Endothelial cell of umbilical vein (primary cell): ENCODE measurements around the gene CALD1. TPM values are rescaled to one million over a fixed set of nuclear protein-coding genes. Genes with fewer than 3 reads are reported as not detected.

Source experiments
- BruUV-seq: library from RNA; stranded (reverse); fragments of 400-500 nt; replicated peaks from 2 replicates; lab custom pipeline; 2021; lab: Mats Ljungman, UMichigan
- CTCF ChIA-PET: fragments of 300-600, 350-600 bp; sonication (Branson Sonifier 250); formaldehyde crosslinking; loops from one replicate; lab custom pipeline; 2021; ENCODE audit warnings: antibody characterized with exemption, inconsistent platforms; lab: Charles Lee
- POLR2A ChIA-PET: fragments of 300-600, 350-600 bp; sonication (Branson Sonifier 250); formaldehyde crosslinking; loops from one replicate; lab custom pipeline; 2021; ENCODE audit warnings: antibody characterized with exemption, inconsistent platforms; lab: Charles Lee
- DNase-seq: peaks from one replicate; pipeline ENCODE4 v3.0.0-alpha.2; 2011; ENCODE audit warnings: low read depth, low spot score
- FAIRE-seq: peaks from 2 replicates; lab custom pipeline; 2011; peaks lifted over from hg19 to GRCh38; lab: Jason Lieb, UNC
- H2AFZ ChIP-seq: 2 replicates; pipeline ENCODE4 v1.6.0; 2012; ENCODE audit warnings: low read depth, low read length, control low read depth, inconsistent platforms
- H3K27ac ChIP-seq: 2 replicates; pipeline ENCODE4 v1.5.1; 2011; ENCODE audit warnings: low read depth, mild to moderate bottlenecking, control low read depth, low read length, moderate library complexity; ENCODE audit not compliant: insufficient read depth
- H3K27me3 ChIP-seq, 2 experiments: 2 replicates each; pipeline versions ENCODE4 v1.6.0 to v1.6.1; 2011; ENCODE audit warnings: low read length in 2 of 2, mixed read lengths in 1 of 2; ENCODE audit not compliant: control insufficient read depth in 2 of 2, insufficient read depth in 2 of 2
- H3K36me3 ChIP-seq, 2 experiments: 2 replicates in 1 of 2; 3 replicates in 1 of 2; pipeline ENCODE4 v1.5.1; 2011; ENCODE audit warnings: low read length in 2 of 2, mild to moderate bottlenecking in 1 of 2, moderate library complexity in 1 of 2; ENCODE audit not compliant: control insufficient read depth in 2 of 2, insufficient read depth in 2 of 2; ENCODE audit errors: extremely low read depth in 1 of 2
- H3K4me1 ChIP-seq: 3 replicates; pipeline ENCODE4 v1.5.1; 2011; ENCODE audit warnings: mild to moderate bottlenecking, low read length; ENCODE audit not compliant: control insufficient read depth, insufficient read depth; ENCODE audit errors: extremely low read depth
- H3K4me2 ChIP-seq: 2 replicates; pipeline ENCODE4 v1.6.1; 2011; ENCODE audit warnings: low read length, control low read depth, mixed read lengths; ENCODE audit not compliant: insufficient read depth
- H3K4me3 ChIP-seq, 3 experiments: fragments of 200-600 bp in 1 of 3; sonication (generic), shearing (Covaris generic) in 1 of 3; replicated peaks in 1 of 3; 2 replicates each; pipeline ENCODE4 v1.5.1; 2011 to 2016; ENCODE audit warnings: control low read depth in 3 of 3, low read length in 3 of 3, mild to moderate bottlenecking in 2 of 3, inconsistent platforms in 1 of 3, low read depth in 1 of 3, moderate library complexity in 1 of 3; ENCODE audit not compliant: insufficient read depth in 1 of 3
- H3K79me2 ChIP-seq: 2 replicates; pipeline ENCODE4 v1.6.0; 2012; ENCODE audit warnings: low read length, inconsistent platforms; ENCODE audit not compliant: control insufficient read depth, insufficient read depth
- H3K9ac ChIP-seq: replicated peaks from 2 replicates; pipeline ENCODE3; 2011; ENCODE audit warnings: low read length, control low read depth; ENCODE audit not compliant: insufficient read depth; ENCODE audit errors: extremely low read depth
- H3K9me1 ChIP-seq: replicated peaks from 3 replicates; pipeline ENCODE4 v1.6.0; 2011; ENCODE audit warnings: mild to moderate bottlenecking, low read length; ENCODE audit not compliant: control insufficient read depth, insufficient read depth; ENCODE audit errors: extremely low read depth
- H3K9me3 ChIP-seq: replicated peaks from 2 replicates; pipeline ENCODE4 v1.5.1; 2012; ENCODE audit warnings: low read length, inconsistent platforms; ENCODE audit not compliant: control insufficient read depth, insufficient read depth
- H4K20me1 ChIP-seq: replicated peaks from 2 replicates; pipeline ENCODE3; 2011; ENCODE audit warnings: mild to moderate bottlenecking, low read length; ENCODE audit not compliant: control insufficient read depth, insufficient read depth; ENCODE audit errors: extremely low read depth
- CTCF ChIP-seq, 2 donors: IDR thresholded peaks; 1 replicate in 1 of 2; 2 replicates in 1 of 2; pipeline ENCODE4 v1.5.1; 2011; ENCODE audit warnings: low read length in 2 of 2, mild to moderate bottlenecking in 2 of 2, moderate library complexity in 2 of 2, control low read depth in 1 of 2, inconsistent platforms in 1 of 2, low read depth in 1 of 2; ENCODE audit not compliant: insufficient read depth in 1 of 2; ENCODE audit errors: extremely low read depth in 1 of 2
- EZH2 ChIP-seq: IDR thresholded peaks from 2 replicates; pipeline ENCODE4 v1.6.1; 2012; ENCODE audit warnings: borderline replicate concordance, low read depth, mild to moderate bottlenecking, moderate library complexity, low read length, inconsistent platforms; ENCODE audit not compliant: severe bottlenecking
- FOS ChIP-seq: IDR thresholded peaks from 2 replicates; pipeline ENCODE4 v1.6.1; 2011; ENCODE audit warnings: mild to moderate bottlenecking, low read length, moderate library complexity, borderline replicate concordance; ENCODE audit not compliant: insufficient read depth
- GATA2 ChIP-seq: IDR thresholded peaks from 2 replicates; pipeline ENCODE4 v1.7.0; 2011; ENCODE audit warnings: low read depth, mild to moderate bottlenecking, moderate library complexity, mixed read lengths, low read length; ENCODE audit not compliant: insufficient read length, insufficient read depth
- MAX ChIP-seq: IDR thresholded peaks from 2 replicates; pipeline ENCODE4 v1.6.1; 2011; ENCODE audit not compliant: insufficient read depth, insufficient read length
- POLR2A ChIP-seq: IDR thresholded peaks from 2 replicates; pipeline ENCODE4 v1.6.1; 2012; ENCODE audit warnings: low read depth, mild to moderate bottlenecking, control low read depth, low read length
- POLR2AphosphoS5 ChIP-seq: IDR thresholded peaks from 2 replicates; pipeline ENCODE4 v1.6.1; 2012; ENCODE audit warnings: low read depth, mild to moderate bottlenecking, control low read depth, low read length, moderate library complexity; ENCODE audit not compliant: insufficient read depth
- dilution Hi-C: fragments of 300-500 bp; cut with MboI; formaldehyde crosslinking; loops from one replicate; pipeline ENCODE4 v1.15.0; 2019; ENCODE audit warnings: low sequenced_read_pairs; ENCODE audit not compliant: extremely low pct_ligation_motif_present
- intact Hi-C: fragments of 100-400 bp; cut with micrococcal nuclease; formaldehyde crosslinking; loops from one replicate; pipeline ENCODE4 v1.10.0; 2022
- polyA plus RNA-seq, 4 experiments: library from polyadenylated mRNA; depleted of rRNA in 3 of 4; stranded (reverse) in 3 of 4; unstranded in 1 of 4; fragments of >200 nt; gene quantifications; 2 replicates each; pipeline versions ENCODE4 v1.2.1 to v1.2.3, GENCODE V29; 2011 to 2012; ENCODE audit warnings: missing spikeins in 1 of 4
- total RNA-seq: library from RNA; stranded (reverse); gene quantifications from 2 replicates; pipeline ENCODE4 v1.2.3, GENCODE V29; 2021

CALD1 gene
- total and polyA plus RNA-seq, 2 donors (not counting 3 experiments of a cell fraction or from before 2014, with no cell fraction given) = 136 to 307 TPM

GRCh38 chr7:134828361-134828760 lies 48.9 kb downstream of the CALD1 start:
- Histone ChIP-seq H3K79me2 (peaks cover 85% of the 10 kb centered on the region), H3K36me3 (peaks cover 0 to 3% of the 10 kb centered on the region in 2 experiments), H3K9ac (no peak overlapping the region), H2AFZ (no peak overlapping the region), H3K4me3 (no peak overlapping the region), H4K20me1 (peaks cover 5% of the 10 kb centered on the region), H3K9me1 (no peaks in the 10 kb centered on the region), H3K27me3 (no peaks in the 10 kb centered on the region), H3K9me3 (no peaks in the 10 kb centered on the region), H3K4me2 (no peak overlapping the region), H3K4me1 (no peaks in the 10 kb centered on the region), H3K27ac (no peak overlapping the region)
- BruUV-seq = no TSS peak
- no peak for TF ChIP-seq POLR2AphosphoS5
- no peak for TF ChIP-seq MAX
- TF ChIP-seq POLR2A = no peak
- no peak for TF ChIP-seq FOS
- no peak for TF ChIP-seq GATA2
- TF ChIP-seq CTCF (IDR thresholded peaks at IDR 0.05; ENCODE audit: extremely low read depth in 1 of 2, insufficient read depth in 1 of 2, low read depth in 1 of 2, low read length in 2 of 2) = no peak
- no peak for TF ChIP-seq EZH2
- CTCF ChIA-PET = interaction anchor here (1.4 to 2.7 kb wide), 3 partner anchors 15 to 22 kb away, joined by 5 to 8 read pairs (median 5); no protein-coding TSS in a partner anchor
- dilution Hi-C loops (no loop called here), intact Hi-C loops (no loop called here)
- POLR2A ChIA-PET = no interaction called here
- FAIRE-seq (no peak), DNase-seq (no peak)
